Fibroblast of gingiva (primary cell): Measurements from ENCODE around the gene ASPM.
"Not testable (repeated sequence)": the region's sequence is repeated elsewhere in the genome, so short reads cannot be mapped to it uniquely, and the experiment has no call there.

Experiments used
- DNase-seq: peaks from one replicate; pipeline ENCODE4 v3.0.0-alpha.2; 2011; ENCODE audit warnings: low read depth

ASPM gene

GRCh38 chr1:197143276-197143675, 3.2 kb downstream of the ASPM start:
- no peak for DNase-seq

DNA sequence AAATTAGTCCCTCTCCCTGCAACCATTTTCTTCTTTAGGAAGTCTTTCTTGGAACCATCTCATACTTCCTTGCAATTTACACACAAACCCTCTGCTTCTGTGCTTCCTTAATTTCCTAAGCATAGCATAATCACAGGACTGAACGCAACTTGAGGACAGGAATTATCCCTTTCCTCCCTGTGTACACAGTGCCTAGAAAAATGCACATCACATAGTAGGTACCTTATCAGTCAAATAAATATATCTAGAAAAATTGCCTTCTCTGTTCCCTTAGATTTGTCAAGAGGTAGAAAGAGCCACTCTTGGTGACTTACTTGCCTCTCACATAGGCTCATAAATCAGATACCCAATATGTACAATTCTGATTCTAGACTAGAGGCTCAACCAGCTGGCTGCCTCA, 4.9 kb downstream of the ASPM start:
- DNase-seq, result no peak

DNA sequence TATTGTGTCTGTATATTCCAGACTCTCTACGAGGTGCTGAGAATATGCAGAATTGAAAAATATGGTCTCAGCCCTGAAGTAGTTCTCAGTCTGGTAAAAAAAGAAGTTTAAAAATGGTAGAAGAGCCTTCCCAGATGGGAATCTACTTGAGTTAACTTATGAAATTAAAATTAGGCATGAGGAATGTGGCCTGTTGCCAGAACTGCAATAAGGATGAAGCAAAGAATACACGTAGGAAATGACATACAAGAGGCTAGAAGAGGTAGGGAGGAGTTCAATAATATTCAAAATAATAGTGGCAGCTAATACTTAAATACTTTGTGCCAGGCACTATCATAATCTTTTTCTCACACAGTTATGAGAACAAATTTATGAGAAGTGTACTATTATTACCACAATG, 6.3 kb downstream of the ASPM start:
- DNase-seq, result peak; percentile 55

- no peak for DNase-seq
These were observed 7.3 kb downstream of the ASPM start for GRCh38 chr1:197139169-197139568.

DNA sequence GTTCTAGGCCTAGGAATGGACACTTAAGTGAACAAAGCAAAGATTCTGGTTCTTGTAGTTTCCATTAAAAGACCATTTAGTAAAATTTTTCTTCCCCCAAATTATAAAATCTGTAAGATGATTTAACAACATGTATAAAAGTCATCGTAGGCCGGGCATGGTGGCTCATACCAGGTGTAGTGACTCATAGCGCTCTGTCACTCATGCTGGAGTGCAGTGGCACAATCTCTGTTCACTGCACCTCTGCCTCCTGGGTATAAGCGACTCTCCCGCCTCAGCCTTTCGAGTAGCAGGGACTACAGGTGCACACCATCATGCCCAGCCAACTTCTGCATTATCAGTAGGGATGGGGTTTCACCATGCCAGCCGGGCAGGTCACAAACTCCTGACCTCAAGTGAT, 9.1 kb downstream of the ASPM start:
- DNase-seq, result no peak

DNA sequence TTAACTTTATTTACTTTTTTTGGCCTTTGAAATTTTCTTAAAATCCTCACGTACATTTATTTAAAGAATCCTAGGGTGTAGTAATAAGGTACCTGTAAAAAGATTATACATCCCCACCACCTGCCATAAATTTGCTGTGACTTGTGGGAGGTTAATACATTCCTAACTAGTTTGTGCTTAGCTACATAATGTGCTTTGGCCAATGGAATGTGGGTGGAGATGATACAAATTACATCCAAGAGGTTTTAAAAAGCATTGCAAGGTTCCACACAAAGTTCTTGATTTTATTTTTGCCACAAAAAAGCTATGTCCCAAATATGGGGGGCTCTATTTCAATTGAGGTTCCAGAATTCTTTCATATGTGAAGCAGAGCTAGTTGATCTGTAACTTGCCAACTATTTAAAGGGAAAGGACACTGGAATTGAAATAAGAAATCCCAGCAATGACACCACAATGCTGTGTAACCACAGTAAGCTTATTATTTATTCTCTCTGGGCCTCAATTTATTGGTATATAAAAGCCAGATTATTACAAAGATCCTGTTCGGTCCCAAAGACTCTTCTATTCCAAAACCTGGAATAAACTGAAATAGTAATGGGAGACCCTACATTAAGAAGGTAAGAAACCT, 15.7 kb downstream of the ASPM start:
- DNase-seq, result peak; percentile 38

DNA sequence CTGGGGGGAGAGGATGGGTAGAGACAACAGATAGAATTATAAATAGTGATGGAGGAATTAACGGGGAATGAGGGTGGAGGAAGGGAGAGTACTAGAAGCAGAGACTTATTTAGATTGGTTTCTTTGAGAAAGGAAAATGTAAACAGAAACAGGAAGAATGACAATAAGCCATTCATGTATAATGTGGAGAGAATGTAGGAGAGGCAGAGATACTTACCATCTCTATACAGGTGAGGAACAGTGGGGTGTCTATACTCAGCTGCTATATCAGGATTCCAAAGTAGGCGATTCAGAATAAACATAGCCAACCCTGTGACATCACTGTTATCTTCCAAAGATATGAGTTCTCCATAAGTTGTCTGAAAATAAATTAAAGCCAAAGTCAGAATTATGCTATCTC, 16.8 kb downstream of the ASPM start:
- DNase-seq, result no peak

GRCh38 chr1:197127246-197127912, 19.1 kb downstream of the ASPM start:
- peak; percentile 83 for DNase-seq

DNA sequence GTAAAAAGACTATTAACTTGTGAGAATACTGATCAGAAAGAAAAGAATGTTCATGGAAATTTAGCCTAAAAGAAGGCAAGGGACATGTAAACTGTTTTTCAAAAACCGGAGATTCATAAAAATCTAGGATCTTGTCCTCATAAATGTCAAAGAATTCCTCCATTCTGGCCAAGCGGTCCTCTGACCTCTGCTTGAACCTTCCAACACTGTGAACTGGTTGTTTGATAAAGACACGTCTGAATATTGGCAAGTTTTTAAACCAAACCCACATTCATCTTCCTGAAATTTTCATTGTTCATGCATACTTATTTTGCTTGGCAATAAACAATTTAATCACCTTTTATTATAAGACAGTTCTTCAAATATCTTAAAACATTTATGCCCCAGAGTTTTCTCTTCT, 19.8 kb downstream of the ASPM start:
- no peak for DNase-seq

DNA sequence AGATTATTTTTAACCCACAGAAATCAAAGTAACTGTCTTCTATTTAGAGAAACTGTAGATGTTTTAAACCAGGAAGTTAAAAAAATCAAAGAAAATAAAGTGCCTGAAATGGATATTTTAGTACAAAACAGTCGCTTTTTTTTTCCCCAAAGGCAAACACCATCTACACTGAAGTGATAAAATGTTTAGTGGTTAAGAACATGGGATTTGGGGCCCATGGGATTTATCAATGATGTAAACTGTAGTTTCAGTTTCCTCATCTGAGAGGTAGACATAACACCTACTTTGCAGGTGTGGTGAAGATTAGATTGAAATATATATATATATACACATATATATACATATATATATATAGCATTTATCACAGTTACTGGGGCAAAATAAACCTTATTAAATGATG, 22.1 kb downstream of the ASPM start:
- no peak for DNase-seq

DNA sequence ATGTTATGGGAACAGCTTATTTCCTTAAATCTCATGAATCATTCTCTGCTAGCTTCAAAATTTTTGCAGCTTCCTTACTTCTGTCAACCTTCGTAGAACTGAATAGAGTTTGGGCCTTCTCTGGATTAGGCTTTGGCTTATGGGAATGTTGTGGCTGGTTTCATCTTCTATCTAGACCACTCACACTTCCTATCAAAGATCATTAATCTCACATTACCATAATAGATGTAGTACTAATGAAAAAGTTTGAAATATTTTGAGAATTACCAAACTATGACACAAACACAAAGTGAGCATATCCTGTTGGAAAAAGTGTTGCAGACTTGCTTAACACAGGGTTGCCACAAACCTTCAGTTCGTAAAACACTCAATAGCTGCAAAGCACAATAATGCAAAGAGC, 30.3 kb downstream of the ASPM start:
- no peak for DNase-seq

DNA sequence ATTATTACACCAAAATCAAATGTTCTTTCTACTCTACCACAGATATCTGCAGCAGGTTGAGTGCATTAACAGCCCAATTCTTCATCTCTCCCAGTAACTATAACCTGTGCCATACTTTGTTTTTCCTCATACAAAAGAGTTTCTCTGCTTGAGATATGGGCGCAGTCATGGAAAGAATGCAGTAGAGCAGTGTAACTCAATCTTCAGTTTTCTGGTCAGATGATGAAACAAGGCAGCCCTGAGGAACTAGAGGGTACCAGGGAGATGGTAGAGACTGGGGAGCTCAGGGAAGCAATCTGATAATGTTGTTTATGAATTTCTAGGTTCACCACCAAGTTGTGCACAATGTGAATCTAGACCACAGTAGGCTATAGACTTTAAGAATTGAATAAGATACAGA, 39.6 kb downstream of the ASPM start:
- peak; percentile 15 for DNase-seq

- no peak for DNase-seq
These were observed 43.2 kb downstream of the ASPM start for GRCh38 chr1:197103300-197103699.

DNA sequence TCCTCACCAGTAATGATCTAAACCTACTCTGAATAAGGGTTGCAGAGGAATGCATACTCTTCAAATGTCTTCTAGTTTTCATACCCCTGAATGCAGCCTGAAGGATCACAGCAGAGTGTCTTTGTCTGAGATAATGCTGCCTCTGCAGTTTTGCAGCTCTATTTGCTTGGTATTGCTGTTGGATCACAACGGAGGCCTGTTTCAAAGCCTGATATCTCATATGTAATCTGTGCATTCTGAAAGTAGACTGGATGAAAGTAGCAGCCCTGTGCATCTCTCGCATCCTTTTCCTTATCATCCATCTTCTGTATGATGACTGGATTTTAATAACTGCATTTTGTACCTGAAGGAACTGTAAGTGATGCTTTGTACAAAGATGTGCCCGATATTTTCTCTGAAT, 44.5 kb downstream of the ASPM start:
- no peak for DNase-seq

DNA sequence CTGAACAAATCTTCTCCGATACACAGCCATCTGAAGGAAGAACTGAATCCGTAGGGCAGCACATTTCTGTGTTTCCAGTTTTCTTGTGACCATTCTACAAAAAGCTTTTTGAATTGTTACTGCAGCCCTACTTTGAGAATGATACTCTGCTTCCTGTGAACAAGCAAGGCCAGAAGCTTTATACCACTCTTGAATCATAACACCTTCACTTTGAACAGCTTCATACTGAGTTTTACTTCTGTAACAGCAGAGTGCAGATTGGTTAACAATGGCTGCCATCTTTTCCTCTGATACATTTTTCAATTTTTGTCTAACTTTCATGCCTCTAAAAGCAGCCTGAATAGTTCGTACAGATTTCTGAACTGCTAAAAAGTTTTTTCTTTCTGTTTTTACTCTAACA, 45.8 kb downstream of the ASPM start:
- DNase-seq, result no peak

- no peak for DNase-seq
These were observed 47.0 kb downstream of the ASPM start for GRCh38 chr1:197099444-197099843.

GRCh38 chr1:197096971-197097370, 49.5 kb downstream of the ASPM start:
- DNase-seq, result not testable (repeated sequence)

GRCh38 chr1:197096137-197096536, 50.3 kb downstream of the ASPM start:
- DNase-seq, result no peak

DNA sequence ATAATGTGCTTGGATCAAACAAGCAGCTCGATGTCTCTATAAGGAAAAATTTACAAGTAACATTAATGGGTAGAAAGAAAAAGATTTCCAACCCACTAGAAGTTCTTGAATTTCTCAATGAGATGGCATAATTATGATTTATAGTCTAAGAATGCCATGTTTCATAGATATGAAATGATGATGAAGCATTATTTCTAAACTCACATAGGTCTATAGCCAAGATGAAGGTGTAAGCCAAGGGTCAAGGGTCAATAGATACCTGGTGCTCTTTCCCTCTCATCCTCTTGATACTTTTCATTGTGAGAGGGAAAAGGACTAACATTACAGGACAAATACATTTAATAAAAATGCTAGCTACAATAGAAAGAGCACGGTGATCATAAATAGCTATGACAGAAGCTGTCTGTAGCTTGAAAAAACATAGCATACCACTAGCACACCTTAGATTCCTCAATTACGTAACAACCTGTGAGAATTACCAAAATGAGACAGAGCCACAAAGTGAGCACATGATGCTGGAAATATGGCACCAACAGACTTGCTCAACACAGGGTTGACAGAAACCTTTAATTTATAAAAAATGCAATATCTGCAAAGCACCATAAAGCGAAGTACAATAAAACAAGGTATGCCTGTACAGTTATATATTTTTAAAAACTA, 53.1 kb downstream of the ASPM start:
- DNase-seq, result no peak

GRCh38 chr1:197092491-197093023, 53.9 kb downstream of the ASPM start:
- peak; percentile 21 for DNase-seq

GRCh38 chr1:197083474-197083873, 63.0 kb downstream of the ASPM start:
- no peak for DNase-seq

DNA sequence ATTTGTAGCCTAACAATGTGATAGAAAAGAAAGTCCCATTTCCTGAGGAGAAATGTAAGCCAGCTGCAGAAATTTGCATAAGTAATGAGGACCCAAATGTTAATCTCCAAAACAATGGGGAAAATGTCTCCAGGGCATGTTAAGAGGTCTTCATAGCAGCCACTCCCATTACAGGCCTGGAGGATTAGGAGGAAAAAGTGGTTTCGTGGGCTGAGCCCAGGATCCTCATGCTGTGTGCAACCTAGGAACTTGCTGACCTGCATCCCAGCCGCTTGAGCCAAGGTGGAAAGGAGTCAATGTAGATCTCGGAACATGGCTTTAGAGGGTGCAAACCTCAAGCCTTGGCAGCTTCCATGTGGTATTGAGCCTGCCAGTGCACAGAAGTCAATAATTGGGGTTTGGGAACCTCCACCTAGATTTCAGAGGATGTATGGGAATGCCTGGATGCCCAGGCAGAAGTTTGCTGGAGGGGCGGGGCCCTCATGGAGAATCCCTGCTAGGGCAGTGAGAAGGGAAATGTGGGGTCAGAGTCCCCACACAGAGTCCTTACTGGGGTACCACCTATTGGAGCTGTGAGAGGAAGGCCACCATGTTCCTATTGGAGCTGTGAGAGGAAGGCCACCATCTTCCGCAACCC, 65.2 kb downstream of the ASPM start:
- no peak for DNase-seq

DNA sequence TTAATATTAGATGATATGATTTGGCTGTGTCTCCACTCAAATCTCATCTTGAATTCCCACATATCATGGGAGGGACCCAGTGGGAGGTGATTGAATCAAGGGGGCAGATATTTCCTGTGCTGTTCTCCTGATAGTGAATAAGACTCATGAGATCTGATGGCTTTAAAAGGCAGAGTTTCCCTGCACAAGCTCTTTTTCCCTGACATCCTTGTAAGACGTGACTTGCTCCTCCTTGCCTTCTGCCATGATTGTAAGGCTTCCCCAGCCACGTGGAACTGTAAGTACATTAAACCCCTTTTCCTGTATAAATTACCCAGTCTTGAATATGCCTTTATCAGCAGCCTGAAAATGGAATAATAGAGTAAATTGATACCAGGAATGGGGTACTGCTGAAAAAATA, 66.1 kb downstream of the ASPM start:
- no peak for DNase-seq
